Gastrocnemius medialis (tissue), 4 donors: ENCODE data around the gene RERE.

Experiments used
- CTCF ChIP-seq, 5 experiments: fragments of 450-650 bp in 3 of 5; fragments of 200-600 bp in 2 of 5; sonication (generic) in 2 of 5; IDR thresholded peaks in 4 of 5; conservative IDR thresholded peaks in 1 of 5; 1 replicate in 4 of 5; 2 replicates in 1 of 5; pipeline ENCODE4 v1.5.1; 2016 to 2019; ENCODE audit warnings: antibody characterized with exemption in 5 of 5, mild to moderate bottlenecking in 3 of 5, moderate library complexity in 3 of 5
- POLR2A ChIP-seq, 2 donors: fragments of 450-650 bp; IDR thresholded peaks; one replicate each; pipeline ENCODE4 v1.6.1; 2017; ENCODE audit warnings: antibody characterized with exemption in 2 of 2, mild to moderate bottlenecking in 2 of 2, moderate library complexity in 2 of 2

GRCh38 chr1:8570465-8570864 lies 247.0 kb downstream of the RERE start:
- TF ChIP-seq POLR2A (IDR thresholded peaks at IDR 0.05) (no peak), CTCF (IDR thresholded peaks at IDR 0.05 in 4 of 5, conservative IDR thresholded peaks at IDR 0.05 in 1 of 5) (no peak)
